Sigmoid colon (tissue), 7 donors: ENCODE measurements around the gene LAMTOR2. TPM values are rescaled to one million over a fixed set of nuclear protein-coding genes. Genes with fewer than 3 reads are reported as not detected.
A peak's percentile ranks its signal among the peaks of the same experiment; 100 is the strongest.

Experiments used
- DNase-seq: peaks from one replicate; pipeline ENCODE4 v3.0.0-alpha.2; 2019
- H3K27ac ChIP-seq, 4 donors: fragments of 200-600 bp; sonication (generic); one replicate each; pipeline ENCODE4 v1.5.1; 2016 to 2019; ENCODE audit warnings: mild to moderate bottlenecking in 1 of 4
- H3K27me3 ChIP-seq, 3 donors: fragments of 200-600 bp; sonication (generic); one replicate each; pipeline ENCODE4 v1.5.1; 2019; ENCODE audit warnings: mild to moderate bottlenecking in 1 of 3
- H3K36me3 ChIP-seq, 4 donors: fragments of 200-600 bp; sonication (generic); one replicate each; pipeline ENCODE4 v1.5.1; 2016 to 2019
- H3K4me1 ChIP-seq, 4 donors: fragments of 200-600 bp; sonication (generic); one replicate each; pipeline ENCODE4 v1.5.1; 2017 to 2019
- H3K4me3 ChIP-seq, 4 donors: fragments of 200-600 bp; sonication (generic); one replicate each; pipeline ENCODE4 v1.5.1; 2017 to 2019; ENCODE audit warnings: mild to moderate bottlenecking in 2 of 4, moderate library complexity in 1 of 4
- H3K9me3 ChIP-seq, 4 donors: fragments of 200-600 bp in 3 of 4; sonication (generic) in 3 of 4; one replicate each; pipeline versions ENCODE4 v1.5.1 to v1.6.1; 2013 to 2019
- EP300 ChIP-seq, 4 donors: sonication (generic); formaldehyde crosslinking; IDR thresholded peaks; one replicate each; pipeline ENCODE4 v1.6.1; 2017; ENCODE audit warnings: antibody characterized with exemption in 4 of 4
- POLR2A ChIP-seq, 2 donors: fragments of 450-650 bp; IDR thresholded peaks; one replicate each; pipeline ENCODE4 v1.6.1; 2016; ENCODE audit warnings: antibody characterized with exemption in 2 of 2, mild to moderate bottlenecking in 2 of 2, moderate library complexity in 2 of 2
- POLR2AphosphoS5 ChIP-seq, 4 donors: sonication (generic); formaldehyde crosslinking; IDR thresholded peaks; one replicate each; pipeline ENCODE4 v1.6.1; 2017; ENCODE audit warnings: antibody characterized with exemption in 4 of 4
- WGBS, 2 donors: extraction: QIAGEN DNeasy Blood & Tissue Kit; methylation state at CpG; one replicate each; pipeline ENCODE4 v1.1.7; 2013; 5-methylcytosine and 5-hydroxymethylcytosine counted together
- intact Hi-C: fragments of 100-400 bp; cut with DNase I; formaldehyde crosslinking; loops from one replicate; pipeline ENCODE4 v1.15.1; 2023
- polyA plus RNA-seq, 3 donors: library from polyadenylated mRNA; stranded (reverse); fragments of 200-250 nt; gene quantifications; one replicate each; pipeline ENCODE4 v1.2.3, GENCODE V29; 2013
- total RNA-seq, 4 donors: library from RNA; depleted of rRNA; stranded (reverse); fragments of >200 nt; gene quantifications; one replicate each; pipeline ENCODE4 v1.1.0, GENCODE V29; 2016
- TF ChIP-seq, protein P1 (sequence below), 4 experiments: fragments of 450-650 bp in 3 of 4; fragments of 200-600 bp in 1 of 4; IDR thresholded peaks; one replicate each; pipeline ENCODE4 v1.5.1; 2016 to 2019; ENCODE audit warnings: antibody characterized with exemption in 4 of 4, mild to moderate bottlenecking in 3 of 4, moderate library complexity in 2 of 4
- donor health status: healthy with polysubstance abuse.
- donor health status: Bipolar disorder and iron deficiency.
- donor health status: healthy.

The LAMTOR2 gene
- total and polyA plus RNA-seq, 7 donors: 55.4 to 245 (median 86.4) TPM

DNA sequence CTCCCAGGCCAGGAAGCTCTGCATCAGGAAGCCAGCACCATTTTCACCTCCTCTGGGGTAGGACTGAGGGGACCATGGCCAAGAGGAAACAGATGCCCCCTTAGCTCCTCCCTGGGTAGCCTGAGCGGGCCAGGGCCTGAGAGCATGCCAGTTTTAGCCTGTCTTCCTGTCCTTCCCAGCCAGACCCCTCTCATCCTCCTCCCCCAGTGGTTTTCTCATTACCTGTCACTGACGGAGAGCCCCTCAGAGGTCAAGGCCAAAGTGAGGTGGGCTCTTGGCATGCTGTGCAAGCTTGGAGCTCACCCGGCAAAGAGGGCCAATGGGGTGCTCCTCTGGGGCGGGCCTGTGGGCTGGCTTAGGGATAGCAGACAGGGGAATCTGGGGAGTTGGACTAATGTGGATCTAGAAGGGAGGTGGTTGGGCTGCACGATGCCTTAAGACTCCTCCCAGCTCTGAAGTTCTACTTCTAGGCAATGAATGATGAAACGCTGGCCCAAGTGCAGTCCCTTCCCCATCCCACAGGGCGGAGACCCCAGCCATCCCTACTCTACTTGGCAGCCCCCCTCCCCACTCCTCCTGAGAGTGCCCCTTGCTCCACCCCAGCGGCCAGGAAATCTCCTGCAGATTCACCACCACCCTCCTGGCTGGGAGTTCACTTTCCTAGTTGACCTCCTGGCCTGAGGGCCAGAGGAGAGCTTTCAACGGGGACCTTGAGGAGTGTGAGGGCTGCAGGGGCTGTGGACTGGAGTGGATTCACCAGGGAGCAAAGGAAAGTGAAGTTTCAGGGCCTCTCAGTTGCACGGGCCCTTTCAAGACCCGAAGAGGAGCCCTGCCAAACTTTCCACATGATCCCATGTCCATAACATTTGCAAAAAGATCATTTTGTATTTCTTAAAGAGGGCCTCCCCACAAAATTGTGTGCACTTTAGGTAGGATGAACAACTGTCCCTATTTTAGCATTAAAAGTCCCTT lies 50.6 kb downstream of the LAMTOR2 start:
- Histone ChIP-seq H3K4me1 (peaks cover 0 to 71% (median 57%) of the 10 kb centered on the region in 4 donors), H3K27me3 (no peaks in the 10 kb centered on the region), H3K36me3 (no peaks in the 10 kb centered on the region), H3K9me3 (no peaks in the 10 kb centered on the region), H3K4me3 (peak overlapping the region; percentile 20 to 46 (median 44)), H3K27ac (peak overlapping the region; percentile 93 to 97 (median 96))
- WGBS, 2 donors: 60 to 66% methylated on average over 11 of the region's 11 CpGs
- peak; percentile 78 for DNase-seq
- intact Hi-C loops: no loop called here
- TF ChIP-seq EP300 (IDR thresholded peaks at IDR 0.05): no peak
- TF ChIP-seq POLR2AphosphoS5 (IDR thresholded peaks at IDR 0.05): peak in 1 of 4 donors; percentile 32
- TF ChIP-seq, protein P1, sequence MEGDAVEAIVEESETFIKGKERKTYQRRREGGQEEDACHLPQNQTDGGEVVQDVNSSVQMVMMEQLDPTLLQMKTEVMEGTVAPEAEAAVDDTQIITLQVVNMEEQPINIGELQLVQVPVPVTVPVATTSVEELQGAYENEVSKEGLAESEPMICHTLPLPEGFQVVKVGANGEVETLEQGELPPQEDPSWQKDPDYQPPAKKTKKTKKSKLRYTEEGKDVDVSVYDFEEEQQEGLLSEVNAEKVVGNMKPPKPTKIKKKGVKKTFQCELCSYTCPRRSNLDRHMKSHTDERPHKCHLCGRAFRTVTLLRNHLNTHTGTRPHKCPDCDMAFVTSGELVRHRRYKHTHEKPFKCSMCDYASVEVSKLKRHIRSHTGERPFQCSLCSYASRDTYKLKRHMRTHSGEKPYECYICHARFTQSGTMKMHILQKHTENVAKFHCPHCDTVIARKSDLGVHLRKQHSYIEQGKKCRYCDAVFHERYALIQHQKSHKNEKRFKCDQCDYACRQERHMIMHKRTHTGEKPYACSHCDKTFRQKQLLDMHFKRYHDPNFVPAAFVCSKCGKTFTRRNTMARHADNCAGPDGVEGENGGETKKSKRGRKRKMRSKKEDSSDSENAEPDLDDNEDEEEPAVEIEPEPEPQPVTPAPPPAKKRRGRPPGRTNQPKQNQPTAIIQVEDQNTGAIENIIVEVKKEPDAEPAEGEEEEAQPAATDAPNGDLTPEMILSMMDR (IDR thresholded peaks at IDR 0.05): peak in 1 of 4 experiments; percentile 7

GRCh38 chr1:156106624-156107488 lies 52.3 kb downstream of the LAMTOR2 start:
- 39 to 45% methylated on average over 14 of the region's 14 CpGs for WGBS, 2 donors
- Histone ChIP-seq H3K4me3 (peak overlapping the region; percentile 3 to 46 (median 44)), H3K36me3 (no peaks in the 10 kb centered on the region), H3K9me3 (no peaks in the 10 kb centered on the region), H3K27ac (peak overlapping the region; percentile 93 to 97 (median 96)), H3K27me3 (no peaks in the 10 kb centered on the region), H3K4me1 (peaks cover 0 to 63% (median 53%) of the 10 kb centered on the region in 4 donors)
- TF ChIP-seq EP300 (IDR thresholded peaks at IDR 0.05) (no peak), POLR2A (IDR thresholded peaks at IDR 0.05) (no peak), POLR2AphosphoS5 (IDR thresholded peaks at IDR 0.05) (no peak)
- TF ChIP-seq, protein P1 (IDR thresholded peaks at IDR 0.05): no peak
- intact Hi-C loops: no loop called here
- peak; percentile 67 for DNase-seq

DNA sequence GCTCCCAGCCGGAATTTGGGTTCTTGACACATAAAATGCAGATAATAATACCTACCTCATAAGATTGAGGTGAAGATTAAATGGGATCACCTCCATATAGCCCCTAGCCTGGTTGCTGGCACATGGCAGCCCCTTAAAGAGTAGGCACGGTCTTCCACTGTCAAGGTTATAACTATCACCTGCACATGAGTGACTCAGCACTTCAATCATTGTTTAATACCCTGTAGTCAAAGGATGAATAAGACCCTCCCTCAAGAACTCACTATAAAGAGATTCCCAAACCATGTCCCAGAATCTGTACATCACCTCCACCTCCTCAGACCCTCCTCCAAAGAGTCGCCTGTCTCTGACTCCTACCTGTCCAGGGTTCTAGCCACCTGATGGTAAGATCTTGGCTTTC lies 53.5 kb downstream of the LAMTOR2 start:
- 87 to 89% methylated on average over 3 of the region's 3 CpGs for WGBS, 2 donors
- Histone ChIP-seq H3K9me3 (no peaks in the 10 kb centered on the region), H3K27me3 (no peaks in the 10 kb centered on the region), H3K4me1 (peaks cover 0 to 59% (median 47%) of the 10 kb centered on the region in 4 donors), H3K36me3 (no peaks in the 10 kb centered on the region), H3K4me3 (no peak overlapping the region), H3K27ac (peak overlapping the region; percentile 20 to 97 (median 96))
- no peak for DNase-seq
- intact Hi-C loops: no loop called here
- TF ChIP-seq POLR2AphosphoS5 (IDR thresholded peaks at IDR 0.05) (no peak), EP300 (IDR thresholded peaks at IDR 0.05) (no peak), POLR2A (IDR thresholded peaks at IDR 0.05) (no peak)
- TF ChIP-seq, protein P1 (IDR thresholded peaks at IDR 0.05): no peak

Other genes with a start within 250 kb of the LAMTOR2 start
- 10 to 100 TPM; 25.7 to 45.7 (median 36.4) TPM for gene GON4L, start 197.6 kb upstream of the LAMTOR2 start, total RNA-seq
- 10 to 100 TPM in 1 of 3 donors, 1 to 10 TPM in 2; 3.5 to 24.7 (median 7.2) TPM for gene GON4L, start 197.6 kb upstream of the LAMTOR2 start, polyA plus RNA-seq
- 10 to 100 TPM; 14.0 to 29.1 (median 21.3) TPM for gene SYT11, start 195.2 kb upstream of the LAMTOR2 start, total RNA-seq
- 1 to 10 TPM in 2 of 3 donors, under 1 TPM in 1; under 0.01 to 8.4 (median 1.2) TPM for gene SYT11, start 195.2 kb upstream of the LAMTOR2 start, polyA plus RNA-seq
- 10 to 100 TPM; 16.6 to 23.2 (median 20.7) TPM for gene RIT1, start 143.4 kb upstream of the LAMTOR2 start, total RNA-seq
- 10 to 100 TPM; 13.1 to 15.0 (median 13.8) TPM for gene RIT1, start 143.4 kb upstream of the LAMTOR2 start, polyA plus RNA-seq
- gene KHDC4, start 120.4 kb upstream of the LAMTOR2 start, total RNA-seq: 10 to 100 TPM; 33.5 to 67.6 (median 38.9) TPM
- 10 to 100 TPM in 2 of 3 donors, 1 to 10 TPM in 1; 6.6 to 25.2 (median 10.2) TPM for gene KHDC4, start 120.4 kb upstream of the LAMTOR2 start, polyA plus RNA-seq
- not detected for gene RXFP4, start 113.1 kb upstream of the LAMTOR2 start, total RNA-seq
- gene RXFP4, start 113.1 kb upstream of the LAMTOR2 start, polyA plus RNA-seq: 1 to 10 TPM in 2 of 3 donors, not detected in 1; 1.8 to 2.7 TPM
- gene ARHGEF2, start 76.2 kb upstream of the LAMTOR2 start, total RNA-seq: 10 to 100 TPM; 31.6 to 83.9 (median 48.1) TPM
- 10 to 100 TPM; 25.8 to 76.7 (median 26.8) TPM for gene ARHGEF2, start 76.2 kb upstream of the LAMTOR2 start, polyA plus RNA-seq
- 100 to 1,000 TPM; 115 to 338 (median 233) TPM for gene SSR2, start 33.8 kb upstream of the LAMTOR2 start, total RNA-seq
- 100 to 1,000 TPM; 157 to 274 (median 231) TPM for gene SSR2, start 33.8 kb upstream of the LAMTOR2 start, polyA plus RNA-seq
- gene UBQLN4, start 984 bp upstream of the LAMTOR2 start, total RNA-seq: 10 to 100 TPM; 13.9 to 23.6 (median 19.8) TPM
- gene UBQLN4, start 984 bp upstream of the LAMTOR2 start, polyA plus RNA-seq: 10 to 100 TPM; 11.4 to 21.5 (median 14.8) TPM
- gene RAB25, start 6.4 kb downstream of the LAMTOR2 start, total RNA-seq: not detected
- gene RAB25, start 6.4 kb downstream of the LAMTOR2 start, polyA plus RNA-seq: 100 to 1,000 TPM; 187 to 237 (median 201) TPM
- under 1 TPM; 0.27 to 0.36 (median 0.30) TPM for gene MEX3A, start 27.7 kb downstream of the LAMTOR2 start, total RNA-seq
- gene MEX3A, start 27.7 kb downstream of the LAMTOR2 start, polyA plus RNA-seq: 1 to 10 TPM in 1 of 3 donors, under 1 TPM in 2; 0.23 to 1.5 (median 0.60) TPM
- gene LMNA, start 59.9 kb downstream of the LAMTOR2 start, total RNA-seq: 100 to 1,000 TPM; 129 to 241 (median 196) TPM
- 100 to 1,000 TPM; 108 to 229 (median 142) TPM for gene LMNA, start 59.9 kb downstream of the LAMTOR2 start, polyA plus RNA-seq
- 1 to 10 TPM; 1.6 to 2.9 (median 1.8) TPM for gene SEMA4A, start 98.8 kb downstream of the LAMTOR2 start, total RNA-seq
- gene SEMA4A, start 98.8 kb downstream of the LAMTOR2 start, polyA plus RNA-seq: 1 to 10 TPM; 1.4 to 6.3 (median 1.8) TPM
- gene SLC25A44, start 139.3 kb downstream of the LAMTOR2 start, total RNA-seq: 10 to 100 TPM in 1 of 4 donors, 1 to 10 TPM in 3; 8.6 to 13.3 (median 9.4) TPM
- 10 to 100 TPM in 2 of 3 donors, 1 to 10 TPM in 1; 7.8 to 15.3 (median 11.8) TPM for gene SLC25A44, start 139.3 kb downstream of the LAMTOR2 start, polyA plus RNA-seq
- 10 to 100 TPM; 41.1 to 61.2 (median 50.8) TPM for gene PMF1, start 158.2 kb downstream of the LAMTOR2 start, total RNA-seq
- gene PMF1, start 158.2 kb downstream of the LAMTOR2 start, polyA plus RNA-seq: 10 to 100 TPM; 46.2 to 75.1 (median 60.7) TPM
- gene BGLAP, start 187.4 kb downstream of the LAMTOR2 start, total RNA-seq: 10 to 100 TPM in 1 of 4 donors, 1 to 10 TPM in 3; 3.9 to 15.9 (median 6.5) TPM
- 1 to 10 TPM in 1 of 3 donors, not detected in 2; 1.0 TPM for gene BGLAP, start 187.4 kb downstream of the LAMTOR2 start, polyA plus RNA-seq
- gene PAQR6, start 193.3 kb downstream of the LAMTOR2 start, total RNA-seq: 1 to 10 TPM in 3 of 4 donors, under 1 TPM in 1; 0.99 to 7.7 (median 7.2) TPM
- gene PAQR6, start 193.3 kb downstream of the LAMTOR2 start, polyA plus RNA-seq: 1 to 10 TPM in 2 of 3 donors, under 1 TPM in 1; 0.69 to 3.4 (median 3.0) TPM
- gene SMG5, start 228.0 kb downstream of the LAMTOR2 start, total RNA-seq: 10 to 100 TPM; 36.7 to 59.0 (median 46.5) TPM
- gene SMG5, start 228.0 kb downstream of the LAMTOR2 start, polyA plus RNA-seq: 10 to 100 TPM; 25.2 to 78.2 (median 30.3) TPM
- gene TMEM79, start 229.5 kb downstream of the LAMTOR2 start, total RNA-seq: 1 to 10 TPM in 2 of 4 donors, under 1 TPM in 2; 0.41 to 1.5 (median 0.91) TPM
- gene TMEM79, start 229.5 kb downstream of the LAMTOR2 start, polyA plus RNA-seq: 1 to 10 TPM; 1.8 to 5.6 (median 2.3) TPM
- 10 to 100 TPM; 33.3 to 49.2 (median 41.1) TPM for gene GLMP, start 240.9 kb downstream of the LAMTOR2 start, total RNA-seq
- gene GLMP, start 240.9 kb downstream of the LAMTOR2 start, polyA plus RNA-seq: 10 to 100 TPM; 34.8 to 53.2 (median 36.0) TPM
- not detected for gene VHLL, start 244.5 kb downstream of the LAMTOR2 start, total RNA-seq
- not detected for gene VHLL, start 244.5 kb downstream of the LAMTOR2 start, polyA plus RNA-seq